GM23248 (cell line): ENCODE results near the gene MTHFSD. TPM values are rescaled to one million over a fixed set of nuclear protein-coding genes. Genes with fewer than 3 reads are reported as not detected.

ENCODE experiments used
- DNase-seq: peaks from one replicate; pipeline ENCODE4 v3.0.0-alpha.2; 2015
- H2AFZ ChIP-seq: fragments of 200-600 bp; sonication (generic); 2 replicates; pipeline ENCODE4 v1.6.1; 2016; ENCODE audit warnings: antibody characterized with exemption
- H3F3A ChIP-seq: fragments of 200-600 bp; sonication (generic); 2 replicates; pipeline ENCODE4 v1.6.1; 2016; ENCODE audit warnings: mild to moderate bottlenecking, antibody characterized with exemption, mixed run types; ENCODE audit not compliant: insufficient read depth
- H3K27ac ChIP-seq: fragments of 200-600 bp; sonication (generic); 2 replicates; pipeline ENCODE4 v1.5.1; 2016; ENCODE audit warnings: mild to moderate bottlenecking
- H3K27me3 ChIP-seq: fragments of 200-600 bp; sonication (generic); replicated peaks from 2 replicates; pipeline ENCODE4 v1.6.1; 2016; ENCODE audit warnings: mild to moderate bottlenecking; ENCODE audit not compliant: insufficient read depth
- H3K36me3 ChIP-seq: fragments of 200-600 bp; sonication (generic); 2 replicates; pipeline ENCODE4 v1.6.1; 2016; ENCODE audit warnings: low read depth, mild to moderate bottlenecking
- H3K4me1 ChIP-seq: fragments of 200-600 bp; sonication (generic); 2 replicates; pipeline ENCODE4 v1.6.1; 2016; ENCODE audit warnings: mild to moderate bottlenecking; ENCODE audit not compliant: insufficient read depth
- H3K4me2 ChIP-seq: fragments of 200-600 bp; sonication (generic); one replicate; pipeline ENCODE4 v1.6.1; 2016; ENCODE audit warnings: mild to moderate bottlenecking; ENCODE audit not compliant: unreplicated experiment
- H3K4me3 ChIP-seq: fragments of 200-600 bp; sonication (generic); 2 replicates; pipeline ENCODE4 v1.5.1; 2016; ENCODE audit warnings: mild to moderate bottlenecking
- H3K79me2 ChIP-seq: fragments of 200-600 bp; sonication (generic); 2 replicates; pipeline ENCODE4 v1.6.1; 2016; ENCODE audit warnings: mild to moderate bottlenecking; ENCODE audit not compliant: insufficient read depth
- H3K9ac ChIP-seq: fragments of 200-600 bp; sonication (generic); 2 replicates; pipeline ENCODE4 v1.6.1; 2016; ENCODE audit warnings: mild to moderate bottlenecking
- H3K9me2 ChIP-seq: fragments of 200-600 bp; sonication (generic); 2 replicates; pipeline ENCODE4 v1.6.1; 2016; ENCODE audit warnings: mixed run types, mild to moderate bottlenecking, moderate library complexity; ENCODE audit not compliant: insufficient read depth
- H3K9me3 ChIP-seq: fragments of 200-600 bp; sonication (generic); one replicate; pipeline ENCODE4 v1.6.1; 2017; ENCODE audit warnings: low read depth
- H4K20me1 ChIP-seq: fragments of 200-600 bp; sonication (generic); 2 replicates; pipeline ENCODE4 v1.6.0; 2016; ENCODE audit not compliant: insufficient read depth
- EZH2 ChIP-seq: fragments of 200-600 bp; sonication (generic); IDR thresholded peaks from 2 replicates; pipeline ENCODE4 v1.6.1; 2018; ENCODE audit warnings: antibody characterized with exemption, mild to moderate bottlenecking; ENCODE audit not compliant: insufficient read depth, poor library complexity, severe bottlenecking
- EZH2phosphoT487 ChIP-seq: fragments of 200-600 bp; sonication (generic); IDR thresholded peaks from 2 replicates; pipeline ENCODE4 v1.6.1; 2018; ENCODE audit warnings: antibody characterized with exemption, moderate library complexity, mild to moderate bottlenecking, low read depth; ENCODE audit not compliant: insufficient read depth
- WGBS, 2 experiments: methylation state at CpG; one replicate each; pipeline ENCODE4 v1.1.6; 2015 to 2017; ENCODE audit warnings: low lambda C conversion rate in 2 of 2, low coverage in 1 of 2; ENCODE audit errors: missing lambda C conversion rate in 2 of 2; 5-methylcytosine and 5-hydroxymethylcytosine counted together
- in situ Hi-C: fragments of 300-500 bp; cut with MboI; formaldehyde crosslinking; loops from 2 replicates; pipeline ENCODE4 v1.15.0; 2020
- polyA plus RNA-seq: library from polyadenylated mRNA; unstranded; fragments of >200 nt; fragmentation: Nextera tagmentation; extraction: Ambion mirVana; gene quantifications from 2 replicates; pipeline ENCODE4 v1.2.1, GENCODE V29; 2016
- total RNA-seq: library from RNA; depleted of rRNA; stranded (reverse); fragments of >200 nt; shearing (Covaris generic); gene quantifications from 2 replicates; pipeline ENCODE4 v1.2.3, GENCODE V29; 2014

MTHFSD gene
- total and polyA plus RNA-seq, 2 experiments from 2014 or later = 12.9 to 14.0 TPM

- Histone ChIP-seq H3K9me2 (no peaks in the 10 kb centered on the region), H3K27me3 (peaks cover 20% of the 10 kb centered on the region; the same call in 1 of the 2 replicates), H3K27ac (no peak overlapping the region), H3F3A (no peaks in the 10 kb centered on the region), H3K4me1 (no peaks in the 10 kb centered on the region), H4K20me1 (no peaks in the 10 kb centered on the region), H3K9me3 (no peaks in the 10 kb centered on the region), H3K4me2 (no peak overlapping the region), H3K9ac (no peak overlapping the region), H3K79me2 (peaks cover 19% of the 10 kb centered on the region), H2AFZ (no peak overlapping the region), H3K4me3 (no peak overlapping the region), H3K36me3 (no peaks in the 10 kb centered on the region)
- TF ChIP-seq EZH2phosphoT487 = no peak
- TF ChIP-seq EZH2 = no peak
- in situ Hi-C loops = loop anchor here (25.0 kb wide), 1 partner anchor 680 kb away; no protein-coding TSS in a partner anchor
- WGBS, 2 experiments = 19 to 24% methylated on average over 17 of the region's 17 CpGs
- DNase-seq = peak; percentile 81
These were observed 37.3 kb downstream of the MTHFSD start for GRCh38 chr16:86517652-86518258.

- no peak for DNase-seq
- H3F3A ChIP-seq = no peaks in the 10 kb centered on the region
- H3K9me3 ChIP-seq = no peaks in the 10 kb centered on the region
- no peak overlapping the region for H3K4me3 ChIP-seq
- H2AFZ ChIP-seq = no peak overlapping the region
- peaks cover 14% of the 10 kb centered on the region; the same call in 1 of the 2 replicates for H3K27me3 ChIP-seq
- H3K9ac ChIP-seq = no peak overlapping the region
- in situ Hi-C loops = loop anchor here (25.0 kb wide), 1 partner anchor 680 kb away; no protein-coding TSS in a partner anchor
- no peaks in the 10 kb centered on the region for H3K36me3 ChIP-seq
- no peaks in the 10 kb centered on the region for H4K20me1 ChIP-seq
- no peak overlapping the region for H3K4me2 ChIP-seq
- no peak overlapping the region for H3K27ac ChIP-seq
- no peaks in the 10 kb centered on the region for H3K4me1 ChIP-seq
- 62 to 63% methylated on average over 9 of the region's 9 CpGs for WGBS, 2 experiments
- H3K79me2 ChIP-seq = peaks cover 25% of the 10 kb centered on the region
- no peak for TF ChIP-seq EZH2phosphoT487
- TF ChIP-seq EZH2 = no peak
- H3K9me2 ChIP-seq = no peaks in the 10 kb centered on the region
These were observed 38.0 kb downstream of the MTHFSD start for GRCh38 chr16:86517033-86517432.

- Histone ChIP-seq H3K9me2 (no peaks in the 10 kb centered on the region), H3K9ac (no peak overlapping the region), H3K36me3 (no peaks in the 10 kb centered on the region), H3K4me1 (no peaks in the 10 kb centered on the region), H3K4me2 (peak overlapping the region; percentile 50), H3F3A (no peaks in the 10 kb centered on the region), H3K9me3 (no peaks in the 10 kb centered on the region), H3K4me3 (no peak overlapping the region), H4K20me1 (no peaks in the 10 kb centered on the region), H3K79me2 (peaks cover 29% of the 10 kb centered on the region), H3K27ac (no peak overlapping the region), H3K27me3 (peaks cover 11% of the 10 kb centered on the region; the same call in 1 of the 2 replicates), H2AFZ (no peak overlapping the region)
- in situ Hi-C loops = loop anchor here (25.0 kb wide), 1 partner anchor 679 kb away; no protein-coding TSS in a partner anchor
- DNase-seq = peak; percentile 39
- TF ChIP-seq EZH2phosphoT487 (no peak), EZH2 (no peak)
- 29 to 38% methylated on average over 23 to 27 of the region's 29 CpGs for WGBS, 2 experiments
These were observed 38.4 kb downstream of the MTHFSD start for GRCh38 chr16:86516623-86517003.

GRCh38 chr16:86515777-86516622 lies 39.0 kb downstream of the MTHFSD start:
- no peaks in the 10 kb centered on the region for H3K36me3 ChIP-seq

More at GRCh38 chr16:86515777-86516622, 39.0 kb downstream of the MTHFSD start:
- no peaks in the 10 kb centered on the region for H4K20me1 ChIP-seq
- no peak overlapping the region for H3K9ac ChIP-seq
- no peaks in the 10 kb centered on the region for H3F3A ChIP-seq
- peak; percentile 54 for DNase-seq
- 17 to 21% methylated on average over 51 to 63 of the region's 64 CpGs for WGBS, 2 experiments
- in situ Hi-C loops = loop anchor here (25.0 kb wide), 1 partner anchor 679 kb away; no protein-coding TSS in a partner anchor
- H3K79me2 ChIP-seq = peaks cover 32% of the 10 kb centered on the region
- H3K9me3 ChIP-seq = no peaks in the 10 kb centered on the region
- TF ChIP-seq EZH2 = peak; percentile 75
- TF ChIP-seq EZH2phosphoT487 = no peak
- H3K4me3 ChIP-seq = peak overlapping the region; percentile 50
- H3K9me2 ChIP-seq = no peaks in the 10 kb centered on the region
- peaks cover 5% of the 10 kb centered on the region; the same call in 1 of the 2 replicates for H3K27me3 ChIP-seq
- H2AFZ ChIP-seq = peak overlapping the region; percentile 50
- no peaks in the 10 kb centered on the region for H3K4me1 ChIP-seq
- peak overlapping the region; percentile 50 for H3K4me2 ChIP-seq
- no peak overlapping the region for H3K27ac ChIP-seq
